Occipital lobe (tissue), 2 donors: Measurements from ENCODE around the gene FOXP1. TPM values are rescaled to one million over a fixed set of nuclear protein-coding genes. Genes with fewer than 3 reads are reported as not detected.

Experiments used
- DNase-seq: peaks from one replicate; lab custom pipeline; 2025; lab: John Stamatoyannopoulos, UW
- total RNA-seq: library from RNA; depleted of rRNA; stranded (reverse); fragments of >200 nt; gene quantifications from one replicate; pipeline ENCODE4 v1.2.3, GENCODE V29; 2014

Gene FOXP1
- total RNA-seq, 1 donor from 2014 or later, result 168 TPM

- DNase-seq, result no peak
Observed at GRCh38 chr3:71219744-71220638, 363.5 kb downstream of the FOXP1 start.

DNA sequence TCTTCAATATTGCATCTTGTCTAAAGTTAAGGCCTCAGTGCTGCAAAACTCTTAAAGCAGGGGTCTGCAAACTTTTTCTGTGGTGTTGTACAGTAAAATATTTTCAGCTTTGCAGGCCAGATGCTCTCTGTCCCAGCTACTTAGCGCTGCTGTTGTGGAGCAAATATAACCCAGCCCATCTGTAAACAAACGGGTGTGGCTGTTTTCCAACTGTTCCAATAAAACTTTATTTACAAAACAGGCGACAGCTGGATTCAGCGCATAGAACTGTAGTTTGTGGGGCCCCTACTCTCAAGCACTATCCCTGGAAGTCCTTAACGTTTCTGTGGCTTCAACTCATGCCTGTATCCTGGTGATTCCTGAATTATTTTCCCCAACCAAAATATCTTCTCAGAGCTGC is 365.0 kb downstream of the FOXP1 start:
- DNase-seq, result no peak

DNA sequence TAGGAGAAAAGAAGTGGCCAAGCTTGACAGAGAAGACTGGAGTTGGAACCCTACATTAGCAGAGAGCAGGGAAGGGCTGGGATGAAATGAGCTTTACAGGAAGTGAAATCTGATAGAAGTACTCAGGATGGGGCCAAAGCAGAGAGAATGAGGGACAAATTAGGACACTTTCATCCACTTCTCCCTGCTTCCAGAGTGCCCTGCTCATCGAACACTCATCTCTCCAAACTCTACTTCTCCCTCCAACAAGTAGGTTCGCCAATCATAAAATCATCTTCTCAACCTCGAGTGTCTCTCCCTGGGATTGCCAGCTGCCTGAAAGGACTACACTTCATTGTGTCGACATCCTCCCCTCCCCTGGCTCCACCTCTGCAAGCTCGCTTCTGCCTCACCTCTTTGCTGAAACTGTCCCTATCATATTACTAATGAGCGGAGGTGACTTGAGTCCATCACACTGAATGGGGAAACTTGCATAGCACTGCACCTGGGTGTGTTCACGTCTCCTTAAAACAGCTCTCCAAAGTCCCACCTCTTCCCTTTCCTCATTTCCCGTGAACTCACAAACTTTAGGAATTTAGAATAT is 365.8 kb downstream of the FOXP1 start:
- DNase-seq, result no peak

DNA sequence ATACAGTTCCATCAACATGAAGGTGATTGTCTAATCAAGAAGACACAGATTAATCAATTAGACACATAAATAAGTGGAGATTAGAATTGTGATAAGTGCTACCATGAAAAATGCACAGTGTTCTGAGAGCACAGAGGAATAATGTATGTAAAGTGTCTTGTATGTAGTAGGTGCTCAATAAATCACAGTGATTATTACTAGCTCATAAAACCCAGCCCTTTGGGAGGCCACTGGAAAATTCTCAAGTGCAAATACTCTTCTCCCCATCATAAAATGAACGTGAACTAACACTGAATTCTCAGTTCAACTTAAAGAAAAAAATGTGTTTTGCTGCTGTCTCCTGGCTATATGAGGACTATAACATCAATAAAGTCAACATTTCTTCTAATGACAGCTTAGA is 368.2 kb downstream of the FOXP1 start:
- no peak for DNase-seq

- DNase-seq, result no peak
Observed at GRCh38 chr3:71214797-71215196, 368.7 kb downstream of the FOXP1 start.

DNA sequence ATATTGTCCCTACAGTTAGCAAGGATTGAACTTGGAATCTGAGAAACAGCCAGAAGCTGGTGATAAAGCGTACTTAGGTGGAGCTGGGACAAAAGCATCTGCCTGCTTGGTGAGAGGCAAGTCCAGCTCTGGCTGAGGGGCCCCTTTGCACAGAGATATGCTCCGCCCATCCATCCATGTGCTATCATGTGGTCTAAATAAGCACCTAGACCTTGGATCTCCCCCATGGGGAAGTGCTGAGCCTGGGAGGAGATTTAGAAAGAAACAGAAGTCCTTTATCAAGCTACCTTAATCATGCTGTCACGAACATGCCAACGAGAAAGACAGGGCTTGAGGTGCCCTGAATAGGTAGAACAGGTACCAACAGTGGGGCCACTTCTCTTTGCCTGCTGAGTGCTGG is 369.5 kb downstream of the FOXP1 start:
- no peak for DNase-seq

DNA sequence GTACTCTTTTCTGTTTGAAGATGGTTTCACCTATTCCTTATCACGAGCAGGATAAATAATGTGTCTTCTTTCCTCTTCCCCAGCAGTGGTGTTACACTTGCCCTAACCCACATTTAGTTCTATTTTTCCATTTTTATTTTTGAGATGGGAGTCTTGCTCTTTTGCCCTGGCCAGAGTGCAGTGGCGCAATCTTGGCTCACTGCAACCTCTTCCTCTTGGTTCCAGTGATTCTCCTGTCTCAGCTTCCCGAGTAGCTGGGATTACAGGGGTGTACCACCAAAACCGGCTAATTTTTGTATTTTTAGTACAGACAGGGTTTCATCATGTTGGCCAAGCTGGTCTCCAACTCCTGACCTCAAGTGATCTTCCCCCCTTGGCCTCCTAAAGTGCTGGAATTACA is 372.4 kb downstream of the FOXP1 start:
- DNase-seq, result no peak

- DNase-seq, result no peak
Observed at GRCh38 chr3:71210257-71211007, 373.1 kb downstream of the FOXP1 start.

GRCh38 chr3:71208211-71209095 is 375.1 kb downstream of the FOXP1 start:
- DNase-seq, result no peak

DNA sequence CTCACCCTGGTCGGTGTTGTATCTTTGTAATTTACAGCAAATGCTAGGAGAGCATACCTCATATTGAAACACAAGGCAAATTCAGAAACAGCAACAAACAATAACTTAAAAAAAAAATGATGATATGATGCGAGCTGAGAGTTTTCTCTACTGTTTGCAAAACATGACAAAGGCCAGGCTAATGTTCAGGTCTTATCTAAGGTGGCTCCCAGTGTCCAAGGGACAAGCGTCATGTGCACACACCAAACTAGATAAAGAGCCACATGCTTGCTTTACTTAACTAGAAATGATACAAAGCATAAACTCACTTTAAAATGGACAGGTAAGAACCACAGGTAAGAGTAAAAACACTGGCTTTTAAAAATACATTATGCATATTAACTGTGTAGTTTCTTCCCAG is 375.9 kb downstream of the FOXP1 start:
- no peak for DNase-seq

- DNase-seq, result no peak
Observed at GRCh38 chr3:71206305-71207165, 377.0 kb downstream of the FOXP1 start.

DNA sequence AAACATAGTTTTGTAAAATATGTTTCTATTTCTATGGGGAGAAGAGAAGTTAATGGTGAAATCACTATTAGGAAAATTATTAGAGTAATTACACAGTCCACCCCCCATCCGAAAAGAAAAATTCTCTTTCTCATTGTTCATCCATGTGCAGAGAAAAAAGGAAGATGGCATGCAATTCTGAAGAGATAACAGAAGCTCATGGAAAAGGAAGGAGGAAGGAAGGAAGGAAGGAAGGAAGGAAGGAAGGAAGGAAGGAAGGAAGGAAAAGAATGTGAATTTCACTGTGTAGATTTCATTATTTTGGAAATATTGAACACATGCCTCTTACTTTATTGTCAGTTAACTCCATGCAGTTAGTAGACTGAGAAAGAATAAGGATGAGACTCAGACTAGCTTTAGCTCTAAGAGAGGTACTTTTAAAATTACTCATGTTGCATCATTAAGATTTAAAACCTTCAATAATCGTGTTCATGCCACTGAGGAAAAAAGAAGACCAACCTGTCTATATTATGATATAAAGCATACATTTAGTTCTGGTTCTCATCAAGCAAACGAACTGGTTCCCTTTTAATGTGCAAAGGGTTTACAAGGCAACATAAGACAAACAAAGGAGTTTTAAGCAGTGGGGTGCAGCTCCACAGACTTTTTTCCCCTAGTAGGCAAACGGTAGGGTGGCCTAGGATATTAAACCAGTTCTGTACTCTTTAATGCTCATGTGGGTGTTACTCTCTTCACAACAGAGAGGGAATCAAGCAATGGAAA is 379.6 kb downstream of the FOXP1 start:
- no peak for DNase-seq

DNA sequence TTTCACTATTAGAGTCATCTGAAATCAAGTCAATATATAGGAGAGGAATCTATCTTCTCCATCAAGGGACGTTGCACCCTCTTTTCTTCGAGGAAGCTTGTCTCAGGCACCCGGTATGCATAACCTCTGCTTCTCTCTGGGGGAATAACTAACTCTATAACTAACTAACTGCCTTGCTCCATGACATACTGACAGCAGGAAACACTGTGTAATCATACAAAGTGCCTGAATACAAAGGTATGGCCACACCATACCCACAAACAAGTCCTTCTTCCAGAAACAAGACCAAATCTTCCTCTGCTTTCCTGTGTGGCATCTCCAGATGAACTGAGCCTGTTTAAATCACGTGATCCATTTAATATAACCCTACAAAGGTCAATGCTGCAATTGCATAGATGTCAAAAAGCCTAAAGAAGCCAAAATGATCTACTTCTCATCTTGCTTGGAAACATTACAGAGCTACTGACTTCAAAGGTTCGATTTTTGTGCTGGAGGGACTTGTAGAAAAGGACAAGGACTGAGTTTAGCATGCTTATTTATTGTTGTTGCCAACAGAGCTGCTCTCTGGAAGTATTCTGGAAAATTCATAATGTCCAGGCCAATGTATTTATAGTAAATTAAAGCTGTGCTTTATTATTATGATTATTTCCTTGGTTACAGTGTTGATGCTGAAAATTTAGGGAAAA is 380.5 kb downstream of the FOXP1 start:
- no peak for DNase-seq

- peak; percentile 66 for DNase-seq
Observed at GRCh38 chr3:71201939-71202338, 381.6 kb downstream of the FOXP1 start.

GRCh38 chr3:71197841-71198565 is 385.5 kb downstream of the FOXP1 start:
- DNase-seq, result no peak

GRCh38 chr3:71195492-71195891 is 388.0 kb downstream of the FOXP1 start:
- no peak for DNase-seq

- DNase-seq, result no peak
Observed at GRCh38 chr3:71194785-71195184, 388.7 kb downstream of the FOXP1 start.

DNA sequence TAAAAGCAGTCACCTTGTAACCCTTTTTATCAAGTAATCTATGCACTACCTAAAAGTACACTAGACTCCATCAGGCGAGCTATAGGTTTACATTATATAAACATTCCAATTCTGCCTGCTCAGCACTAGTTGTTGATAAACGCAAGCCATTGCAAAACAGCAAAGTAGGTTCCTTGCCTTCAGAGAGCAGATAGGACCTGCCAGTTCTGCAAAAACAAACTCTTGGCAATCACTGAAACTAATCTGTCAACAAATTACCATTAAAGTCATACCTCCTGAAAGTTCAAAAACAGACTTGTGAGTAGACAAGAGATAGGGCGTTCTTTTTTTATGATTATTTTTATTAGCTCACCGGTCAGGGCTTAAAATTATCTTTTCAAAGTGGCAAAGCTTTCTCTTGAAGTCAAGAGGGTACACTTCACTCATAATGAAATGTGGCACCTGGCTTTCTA is 392.5 kb downstream of the FOXP1 start:
- DNase-seq, result no peak
